ENCODE measurements around the gene DNMT1. TPM values are rescaled to one million over a fixed set of nuclear protein-coding genes. Genes with fewer than 3 reads are reported as not detected.

Gene DNMT1
- polyA plus RNA-seq, 1 experiment: 60.7 TPM

DNA sequence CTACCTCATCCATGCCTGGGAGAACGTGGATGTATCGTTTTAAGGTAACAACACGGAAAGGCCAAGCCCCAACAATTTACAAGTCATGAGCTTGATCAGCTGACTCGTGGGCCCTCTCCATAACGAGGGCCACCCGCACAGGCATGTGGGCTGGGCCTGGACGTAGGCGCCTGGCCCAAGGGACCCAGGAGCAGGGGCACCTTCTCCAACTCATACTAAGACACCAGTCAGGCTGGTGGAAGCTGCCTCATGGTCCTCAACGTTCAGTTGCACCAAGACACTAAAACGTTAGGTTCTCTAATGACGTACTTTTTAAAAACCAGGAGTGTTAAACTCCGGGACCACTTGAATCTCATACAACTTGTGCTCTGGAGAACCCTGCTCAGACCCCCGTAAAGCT lies 53.3 kb downstream of the DNMT1 start:
- Histone ChIP-seq H3K9me3 (ENCODE audit: control insufficient read depth, insufficient read depth, low read length) (no peaks in the 10 kb centered on the region), H3K4me3 (ENCODE audit: low read depth, low read length) (no peak overlapping the region), H3K27ac (ENCODE audit: low read depth, low read length) (no peak overlapping the region), H3K27me3 (ENCODE audit: control insufficient read depth, insufficient read depth, low read length) (no peaks in the 10 kb centered on the region)
- ChIA-PET POLR2A (no interaction called here), CTCF (no interaction called here)
- DNase-seq (ENCODE audit: low read depth, low spot score): no peak
- TF ChIP-seq, protein P1, sequence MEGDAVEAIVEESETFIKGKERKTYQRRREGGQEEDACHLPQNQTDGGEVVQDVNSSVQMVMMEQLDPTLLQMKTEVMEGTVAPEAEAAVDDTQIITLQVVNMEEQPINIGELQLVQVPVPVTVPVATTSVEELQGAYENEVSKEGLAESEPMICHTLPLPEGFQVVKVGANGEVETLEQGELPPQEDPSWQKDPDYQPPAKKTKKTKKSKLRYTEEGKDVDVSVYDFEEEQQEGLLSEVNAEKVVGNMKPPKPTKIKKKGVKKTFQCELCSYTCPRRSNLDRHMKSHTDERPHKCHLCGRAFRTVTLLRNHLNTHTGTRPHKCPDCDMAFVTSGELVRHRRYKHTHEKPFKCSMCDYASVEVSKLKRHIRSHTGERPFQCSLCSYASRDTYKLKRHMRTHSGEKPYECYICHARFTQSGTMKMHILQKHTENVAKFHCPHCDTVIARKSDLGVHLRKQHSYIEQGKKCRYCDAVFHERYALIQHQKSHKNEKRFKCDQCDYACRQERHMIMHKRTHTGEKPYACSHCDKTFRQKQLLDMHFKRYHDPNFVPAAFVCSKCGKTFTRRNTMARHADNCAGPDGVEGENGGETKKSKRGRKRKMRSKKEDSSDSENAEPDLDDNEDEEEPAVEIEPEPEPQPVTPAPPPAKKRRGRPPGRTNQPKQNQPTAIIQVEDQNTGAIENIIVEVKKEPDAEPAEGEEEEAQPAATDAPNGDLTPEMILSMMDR (IDR thresholded peaks at IDR 0.05; ENCODE audit: low read depth, low read length): no peak

DNA sequence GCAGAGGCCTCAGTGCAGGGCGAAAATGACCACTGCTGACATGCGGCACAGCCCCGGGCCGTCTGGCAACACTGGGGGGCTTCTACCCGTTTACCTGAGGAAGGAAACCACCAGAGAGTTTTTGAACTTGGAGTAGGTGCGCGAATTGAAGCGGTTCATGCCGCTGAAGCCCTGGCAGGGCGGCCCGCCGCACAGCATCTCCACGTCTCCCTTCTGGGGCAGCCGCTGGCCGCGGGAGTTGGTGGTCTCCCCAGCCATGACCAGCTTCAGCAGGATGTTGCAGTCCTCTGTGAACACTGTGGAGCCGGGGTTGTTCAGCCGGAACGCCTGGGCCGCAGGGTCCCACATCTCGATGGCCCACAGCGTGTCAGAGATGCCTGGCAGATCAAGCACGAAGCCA lies 54.8 kb downstream of the DNMT1 start:
- no peak overlapping the region for H3K27ac ChIP-seq (ENCODE audit: low read depth, low read length)
- no peak for DNase-seq (ENCODE audit: low read depth, low spot score)
- H3K4me3 ChIP-seq (ENCODE audit: low read depth, low read length): no peak overlapping the region
- H3K27me3 ChIP-seq (ENCODE audit: control insufficient read depth, insufficient read depth, low read length): no peaks in the 10 kb centered on the region
- ChIA-PET POLR2A (interaction anchor here (0.7 to 0.9 kb wide), 2 partner anchors 11 to 45 kb away, joined by 3 read pairs; no protein-coding TSS in a partner anchor), CTCF (no interaction called here)
- TF ChIP-seq, protein P1 (IDR thresholded peaks at IDR 0.05; ENCODE audit: low read depth, low read length): no peak
- H3K9me3 ChIP-seq (ENCODE audit: control insufficient read depth, insufficient read depth, low read length): no peaks in the 10 kb centered on the region; the same call in 1 of the 2 replicates

DNA sequence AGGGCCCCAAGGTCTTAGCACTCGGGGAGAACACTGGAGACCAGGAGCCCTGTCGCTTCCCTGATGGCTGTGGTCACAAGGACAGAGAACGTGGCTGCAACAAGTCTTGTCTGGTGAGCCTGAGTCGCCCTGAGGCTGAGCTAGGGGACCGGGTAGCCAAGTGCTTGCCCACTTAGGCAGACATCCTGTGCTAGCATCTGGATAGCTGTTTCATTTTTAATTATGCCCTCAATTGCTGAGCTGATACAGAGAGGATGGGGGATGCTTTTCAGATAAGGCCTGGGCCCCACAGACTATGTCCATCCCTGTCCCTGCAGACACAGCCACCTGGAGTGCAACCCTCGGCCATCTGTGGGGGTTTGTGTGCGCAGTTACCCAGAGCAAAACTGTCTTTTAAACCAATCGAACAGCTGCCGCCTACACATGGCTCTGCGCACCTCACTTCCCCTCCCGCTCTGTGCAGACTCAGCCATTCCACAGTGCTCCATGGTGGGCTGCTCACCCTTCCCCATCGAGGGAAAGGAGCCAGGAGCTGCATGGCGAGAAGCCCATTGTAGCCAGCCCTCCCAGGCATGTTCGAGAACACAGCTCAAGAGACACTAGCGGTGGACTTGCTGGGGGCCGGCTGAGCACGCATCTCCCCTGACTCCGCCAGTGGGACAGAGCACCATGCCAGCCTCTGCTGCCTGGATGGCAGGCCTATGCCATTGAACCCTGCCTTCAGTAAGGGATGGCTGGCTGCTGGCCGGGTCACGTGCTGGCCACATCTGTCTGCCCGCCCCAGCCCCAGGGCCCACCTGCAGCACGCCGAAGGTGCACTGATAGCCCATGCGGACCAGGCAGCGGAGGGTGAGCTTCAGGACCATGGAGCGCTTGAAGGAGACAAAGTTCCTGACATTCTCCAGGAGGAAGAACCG lies 55.6 kb downstream of the DNMT1 start:
- H3K4me3 ChIP-seq (ENCODE audit: low read depth, low read length): no peak overlapping the region
- H3K27me3 ChIP-seq (ENCODE audit: control insufficient read depth, insufficient read depth, low read length): no peaks in the 10 kb centered on the region
- no peak for DNase-seq (ENCODE audit: low read depth, low spot score)
- TF ChIP-seq, protein P1 (IDR thresholded peaks at IDR 0.05; ENCODE audit: low read depth, low read length): no peak
- ChIA-PET POLR2A (interaction anchor here (0.7 to 0.9 kb wide), 2 partner anchors 10 to 46 kb away, joined by 3 read pairs; no protein-coding TSS in a partner anchor), CTCF (interaction anchor here (0.8 kb wide), 1 partner anchor 251 kb away, joined by 3 read pairs; no protein-coding TSS in a partner anchor)
- no peak overlapping the region for H3K27ac ChIP-seq (ENCODE audit: low read depth, low read length)
- no peaks in the 10 kb centered on the region; the same call in 1 of the 2 replicates for H3K9me3 ChIP-seq (ENCODE audit: control insufficient read depth, insufficient read depth, low read length)

DNA sequence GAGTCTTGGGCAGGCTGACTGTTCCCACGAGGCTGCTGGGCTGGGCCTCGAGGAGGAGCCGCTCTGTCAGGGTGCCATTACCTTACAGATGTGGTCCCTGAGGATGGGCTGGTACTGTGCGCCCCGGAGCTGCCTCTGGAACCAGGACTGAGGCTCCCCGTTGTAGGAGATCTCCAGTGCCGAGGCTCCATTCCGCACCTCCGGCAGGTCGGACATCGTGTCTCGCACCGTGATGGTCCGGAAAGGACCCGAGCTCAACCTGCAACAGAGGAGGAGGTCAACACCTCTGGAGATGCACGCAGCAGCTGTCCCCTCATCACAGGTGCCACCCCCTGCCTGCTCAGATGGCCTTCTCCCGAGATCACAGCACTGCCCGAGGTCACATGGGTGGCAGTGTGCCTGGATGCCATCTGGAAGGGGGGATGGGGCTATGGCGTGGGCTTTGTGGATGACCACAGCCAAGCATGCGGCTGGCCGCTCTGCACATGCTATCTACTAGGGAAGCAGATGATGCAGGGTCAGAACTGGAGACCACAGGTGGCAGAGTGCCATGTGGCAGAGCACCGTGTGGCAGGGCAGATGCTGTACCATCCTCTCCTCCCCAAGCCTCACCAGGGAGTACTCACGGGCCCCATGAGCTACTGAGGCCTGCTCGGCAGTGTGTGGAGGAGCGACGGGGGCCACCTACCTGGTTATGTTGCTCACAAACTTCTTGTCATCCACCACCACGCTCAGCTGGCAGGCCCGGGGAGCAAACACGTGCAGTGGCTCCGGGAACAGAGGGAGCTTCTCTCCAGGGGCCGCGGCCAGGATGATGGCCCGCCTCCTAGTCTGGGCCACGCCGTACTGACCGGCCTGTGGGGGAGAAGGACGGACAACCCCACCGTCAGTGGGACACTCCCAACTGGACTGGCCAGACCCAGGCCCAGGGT lies 56.7 kb downstream of the DNMT1 start:
- no peak overlapping the region for H3K27ac ChIP-seq (ENCODE audit: low read depth, low read length)
- H3K27me3 ChIP-seq (ENCODE audit: control insufficient read depth, insufficient read depth, low read length): no peaks in the 10 kb centered on the region
- TF ChIP-seq, protein P1 (IDR thresholded peaks at IDR 0.05; ENCODE audit: low read depth, low read length): no peak
- H3K9me3 ChIP-seq (ENCODE audit: control insufficient read depth, insufficient read depth, low read length): no peaks in the 10 kb centered on the region; the same call in 1 of the 2 replicates
- no peak for DNase-seq (ENCODE audit: low read depth, low spot score)
- CTCF ChIA-PET: no interaction called here
- POLR2A ChIA-PET: interaction anchor here (0.6 kb wide), 1 partner anchor 10 kb away, joined by 7 read pairs; no protein-coding TSS in a partner anchor
- no peak overlapping the region for H3K4me3 ChIP-seq (ENCODE audit: low read depth, low read length)
